ENCODE data around the gene BSN. TPM values are rescaled to one million over a fixed set of nuclear protein-coding genes. Genes with fewer than 3 reads are reported as not detected.

Gene BSN
- total RNA-seq, 1 donor from 2014 or later = 46.9 TPM

- H3K4me3 Mint-ChIP-seq (ENCODE audit: unreplicated experiment) = no peak overlapping the region
These were observed 34.3 kb upstream of the BSN start for GRCh38 chr3:49519916-49520385.

GRCh38 chr3:49523756-49524747, 30.2 kb upstream of the BSN start:
- H3K9me3 Mint-ChIP-seq (ENCODE audit: unreplicated experiment) = no peaks in the 10 kb centered on the region
- H3K27ac Mint-ChIP-seq (ENCODE audit: unreplicated experiment) = no peak overlapping the region
- peaks cover 3% of the 10 kb centered on the region for H3K27me3 Mint-ChIP-seq (ENCODE audit: unreplicated experiment)
- H3K4me3 Mint-ChIP-seq (ENCODE audit: unreplicated experiment) = no peak overlapping the region
- H3K4me1 Mint-ChIP-seq (ENCODE audit: low read depth, unreplicated experiment) = peaks cover 9% of the 10 kb centered on the region
- no peak for DNase-seq
- TF ChIP-seq CTCF (IDR thresholded peaks at IDR 0.05; ENCODE audit: partially characterized antibody, unreplicated experiment) = no peak
- H3K36me3 Mint-ChIP-seq (ENCODE audit: unreplicated experiment) = no peaks in the 10 kb centered on the region

More at GRCh38 chr3:49519916-49520385, 34.3 kb upstream of the BSN start:
- H3K27ac Mint-ChIP-seq (ENCODE audit: unreplicated experiment) = peak overlapping the region; percentile 85
- H3K27me3 Mint-ChIP-seq (ENCODE audit: unreplicated experiment) = peaks cover 3% of the 10 kb centered on the region
- H3K4me1 Mint-ChIP-seq (ENCODE audit: low read depth, unreplicated experiment) = peaks cover 9% of the 10 kb centered on the region
- no peaks in the 10 kb centered on the region for H3K36me3 Mint-ChIP-seq (ENCODE audit: unreplicated experiment)
- TF ChIP-seq CTCF (IDR thresholded peaks at IDR 0.05; ENCODE audit: partially characterized antibody, unreplicated experiment) = no peak
- no peaks in the 10 kb centered on the region for H3K9me3 Mint-ChIP-seq (ENCODE audit: unreplicated experiment)
- no peak for DNase-seq

- Mint-ChIP-seq H3K4me1 (ENCODE audit: low read depth, unreplicated experiment) (no peaks in the 10 kb centered on the region), H3K9me3 (ENCODE audit: unreplicated experiment) (peaks cover 3% of the 10 kb centered on the region), H3K27ac (ENCODE audit: unreplicated experiment) (no peak overlapping the region), H3K36me3 (ENCODE audit: unreplicated experiment) (no peaks in the 10 kb centered on the region), H3K4me3 (ENCODE audit: unreplicated experiment) (no peak overlapping the region), H3K27me3 (ENCODE audit: unreplicated experiment) (peaks cover 3% of the 10 kb centered on the region)
- TF ChIP-seq CTCF (IDR thresholded peaks at IDR 0.05; ENCODE audit: partially characterized antibody, unreplicated experiment) = no peak
- no peak for DNase-seq
These were observed 24.7 kb upstream of the BSN start for GRCh38 chr3:49529567-49529966.

GRCh38 chr3:49530231-49530630, 24.0 kb upstream of the BSN start:
- Mint-ChIP-seq H3K4me3 (ENCODE audit: unreplicated experiment) (no peak overlapping the region), H3K4me1 (ENCODE audit: low read depth, unreplicated experiment) (no peaks in the 10 kb centered on the region), H3K36me3 (ENCODE audit: unreplicated experiment) (no peaks in the 10 kb centered on the region), H3K27ac (ENCODE audit: unreplicated experiment) (no peak overlapping the region), H3K27me3 (ENCODE audit: unreplicated experiment) (peaks cover 3% of the 10 kb centered on the region), H3K9me3 (ENCODE audit: unreplicated experiment) (peaks cover 3% of the 10 kb centered on the region)
- no peak for DNase-seq
- TF ChIP-seq CTCF (IDR thresholded peaks at IDR 0.05; ENCODE audit: partially characterized antibody, unreplicated experiment) = no peak

GRCh38 chr3:49530701-49531100, 23.6 kb upstream of the BSN start:
- H3K4me3 Mint-ChIP-seq (ENCODE audit: unreplicated experiment) = no peak overlapping the region
- H3K9me3 Mint-ChIP-seq (ENCODE audit: unreplicated experiment) = peaks cover 3% of the 10 kb centered on the region
- H3K27me3 Mint-ChIP-seq (ENCODE audit: unreplicated experiment) = peaks cover 3% of the 10 kb centered on the region
- no peak overlapping the region for H3K27ac Mint-ChIP-seq (ENCODE audit: unreplicated experiment)
- DNase-seq = no peak
- H3K4me1 Mint-ChIP-seq (ENCODE audit: low read depth, unreplicated experiment) = no peaks in the 10 kb centered on the region
- H3K36me3 Mint-ChIP-seq (ENCODE audit: unreplicated experiment) = no peaks in the 10 kb centered on the region
- no peak for TF ChIP-seq CTCF (IDR thresholded peaks at IDR 0.05; ENCODE audit: partially characterized antibody, unreplicated experiment)

Data from glutamatergic neuron (in vitro differentiated cells).